Effector memory CD8-positive, alpha-beta T cell (primary cell): Measurements from ENCODE around the gene MGAT5B.

Source experiments
- ATAC-seq: fragments of 150-1000 bp; cut with Tn5 transposase; replicated peaks from 2 replicates; pipeline ENCODE4 v1.10.0; 2021; ENCODE audit warnings: mild to moderate bottlenecking, moderate library complexity
- DNase-seq, 3 experiments: peaks; one replicate each; pipeline ENCODE4 v3.0.0; 2021
- H3K27ac Mint-ChIP-seq, 2 donors: one replicate each; pipeline ENCODE4 v1.8.0; 2022; ENCODE audit warnings: mild to moderate bottlenecking in 2 of 2, mixed read lengths in 2 of 2, moderate library complexity in 2 of 2
- H3K27me3 Mint-ChIP-seq, 2 donors: one replicate each; pipeline ENCODE4 v1.8.0; 2022; ENCODE audit warnings: mixed read lengths in 2 of 2
- H3K36me3 Mint-ChIP-seq: one replicate; pipeline ENCODE4 v1.8.0; 2022; ENCODE audit warnings: mild to moderate bottlenecking, moderate library complexity, mixed read lengths; ENCODE audit not compliant: insufficient read depth
- H3K4me1 Mint-ChIP-seq, 2 donors: one replicate each; pipeline ENCODE4 v1.8.0; 2022; ENCODE audit warnings: low read depth in 2 of 2, mixed read lengths in 2 of 2
- H3K4me3 Mint-ChIP-seq, 2 donors: one replicate each; pipeline ENCODE4 v1.8.0; 2022; ENCODE audit warnings: mild to moderate bottlenecking in 2 of 2, mixed read lengths in 2 of 2, moderate library complexity in 2 of 2
- H3K9me3 Mint-ChIP-seq, 2 donors: one replicate each; pipeline ENCODE4 v1.8.0; 2022; ENCODE audit warnings: mixed read lengths in 2 of 2

MGAT5B gene

DNA sequence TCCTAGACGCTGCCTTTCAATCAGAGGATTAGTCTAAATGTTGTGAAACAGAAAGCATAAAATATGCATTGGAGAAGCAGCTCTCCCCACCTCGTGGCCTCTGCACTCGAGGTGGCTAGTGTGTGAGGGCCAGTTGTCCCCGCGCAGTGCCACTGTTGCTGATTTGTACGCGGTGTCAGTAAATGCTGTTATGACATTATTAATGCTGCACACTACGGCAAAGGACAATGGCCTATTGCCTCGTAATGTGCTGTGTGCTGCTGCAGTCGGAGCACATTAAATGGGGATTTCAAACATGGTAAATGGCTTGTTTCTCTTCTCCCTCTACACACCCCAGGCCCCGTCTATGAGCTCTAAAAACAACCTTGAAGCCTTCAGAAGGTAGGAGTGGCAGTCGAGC, 5.7 kb upstream of the MGAT5B start:
- H3K27ac Mint-ChIP-seq: no peak overlapping the region
- DNase-seq (no peak), ATAC-seq (no peak)
- H3K9me3 Mint-ChIP-seq: no peaks in the 10 kb centered on the region
- H3K27me3 Mint-ChIP-seq: peaks cover 14 to 50% of the 10 kb centered on the region in 2 donors
- no peak overlapping the region for H3K4me3 Mint-ChIP-seq
- peaks cover under 1 to 2% of the 10 kb centered on the region in 2 donors for H3K4me1 Mint-ChIP-seq
- peaks cover 4% of the 10 kb centered on the region for H3K36me3 Mint-ChIP-seq

DNA sequence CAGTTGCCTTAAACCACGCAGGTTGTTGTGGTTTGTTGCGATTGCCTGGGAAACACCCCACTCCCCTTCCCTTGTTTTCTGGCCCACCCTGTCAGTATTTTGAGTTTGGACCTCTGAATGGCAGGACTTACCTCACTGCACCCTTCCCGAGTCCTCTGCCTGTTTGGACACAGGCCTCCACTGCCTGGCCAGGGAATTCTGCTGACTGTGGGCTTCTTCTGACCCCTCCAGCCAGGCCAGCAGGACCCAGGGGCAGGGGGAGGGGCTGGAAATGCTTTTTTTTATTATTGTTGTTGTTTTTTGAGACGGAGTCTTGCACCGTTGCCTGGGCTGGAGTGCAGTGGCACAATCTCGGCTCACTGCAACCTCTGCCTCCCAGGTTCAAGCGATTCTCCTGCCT, 4.2 kb upstream of the MGAT5B start:
- Mint-ChIP-seq H3K27me3 (peaks cover 22 to 42% of the 10 kb centered on the region in 2 donors), H3K4me3 (no peak overlapping the region), H3K9me3 (no peaks in the 10 kb centered on the region), H3K4me1 (peaks cover 6% of the 10 kb centered on the region in 2 donors), H3K27ac (no peak overlapping the region), H3K36me3 (peaks cover 4% of the 10 kb centered on the region)
- no peak for DNase-seq
- no peak for ATAC-seq

DNA sequence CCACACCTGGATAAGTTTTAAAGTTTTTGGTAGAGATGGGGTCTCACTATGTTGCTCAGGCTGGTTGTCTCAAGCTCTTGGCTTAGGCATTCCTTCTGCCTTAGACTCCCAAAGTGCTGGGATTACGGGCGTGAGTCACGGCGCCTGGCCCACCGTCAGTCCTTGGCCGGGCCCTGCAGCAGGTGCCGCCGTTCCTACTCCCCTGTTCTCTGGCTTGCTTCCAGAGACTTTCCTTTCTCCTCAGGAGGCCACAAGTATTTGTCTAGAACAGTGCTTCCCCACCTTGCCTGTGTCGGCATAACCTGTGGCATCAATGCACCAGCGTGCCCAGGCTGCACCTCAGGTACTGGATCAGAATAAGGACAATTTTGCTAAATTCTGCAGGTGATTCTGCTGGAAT, 3.0 kb upstream of the MGAT5B start:
- ATAC-seq (no peak), DNase-seq (no peak)
- H3K27me3 Mint-ChIP-seq: peaks cover 24 to 41% of the 10 kb centered on the region in 2 donors
- peaks cover 6% of the 10 kb centered on the region in 2 donors for H3K4me1 Mint-ChIP-seq
- peak overlapping the region in 1 of 2 donors; percentile 41 for H3K27ac Mint-ChIP-seq
- no peak overlapping the region for H3K4me3 Mint-ChIP-seq
- H3K36me3 Mint-ChIP-seq: peaks cover 4% of the 10 kb centered on the region
- no peaks in the 10 kb centered on the region for H3K9me3 Mint-ChIP-seq

DNA sequence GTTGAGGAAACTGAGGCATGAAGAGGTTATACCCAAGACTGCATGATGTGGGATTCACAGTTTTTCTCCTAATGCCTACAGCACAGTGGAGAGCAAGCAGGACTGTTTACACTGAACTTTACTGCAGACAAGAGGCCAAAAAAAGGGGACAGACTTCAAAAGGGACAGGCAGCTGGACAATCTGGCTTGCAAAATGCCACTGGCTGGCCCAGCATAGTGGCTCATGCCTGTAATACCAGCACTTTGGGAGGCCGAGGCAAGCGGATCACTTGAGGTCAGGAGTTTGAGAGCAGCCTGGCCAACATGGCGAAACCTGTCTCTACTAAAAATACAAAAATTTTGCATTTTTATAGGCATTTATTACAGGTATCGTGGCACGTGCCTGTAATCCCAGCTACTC, 2.0 kb upstream of the MGAT5B start:
- Mint-ChIP-seq H3K4me1 (peaks cover 6% of the 10 kb centered on the region in 2 donors), H3K27me3 (peaks cover 24 to 50% of the 10 kb centered on the region in 2 donors), H3K9me3 (no peaks in the 10 kb centered on the region), H3K36me3 (peaks cover 4% of the 10 kb centered on the region), H3K4me3 (no peak overlapping the region), H3K27ac (no peak overlapping the region)
- ATAC-seq: no peak
- DNase-seq: no peak

DNA sequence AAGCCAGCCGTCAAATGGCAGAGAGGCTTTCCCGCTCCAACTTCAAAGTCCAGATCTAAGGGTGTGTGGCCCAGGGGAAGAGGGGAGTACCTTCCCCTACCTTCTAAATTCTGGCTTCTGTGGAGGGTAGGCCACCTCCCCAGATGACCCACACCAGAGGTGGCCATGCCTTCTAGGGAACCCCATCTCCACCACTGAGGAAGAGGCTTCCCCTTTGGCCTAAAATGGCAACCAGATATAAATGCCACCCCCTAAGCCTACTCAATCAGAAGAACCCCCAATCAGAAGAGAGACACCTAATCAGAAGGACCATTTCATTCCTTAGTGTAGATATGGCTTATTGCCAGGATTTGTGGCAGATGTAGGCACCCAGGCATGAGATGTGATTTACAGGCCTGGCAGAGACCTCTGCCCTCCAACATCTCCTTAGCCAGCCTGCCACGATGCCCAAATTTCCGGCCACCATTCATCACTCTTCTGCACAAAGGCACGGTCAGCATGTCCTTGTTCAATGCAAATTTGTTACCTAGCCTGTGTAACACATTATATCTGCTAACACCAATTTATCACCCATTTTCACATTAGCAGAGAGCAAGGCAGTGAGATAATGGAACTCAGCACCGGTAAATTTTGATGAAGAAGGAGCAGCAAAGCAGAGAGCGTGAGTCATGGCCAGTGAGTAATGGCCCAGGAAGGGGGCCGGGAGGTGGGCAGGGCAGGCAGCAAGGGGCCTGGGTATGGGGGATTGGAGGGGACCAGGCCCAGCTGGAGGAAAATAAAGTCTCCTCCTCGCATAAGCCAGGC, 1.2 kb upstream of the MGAT5B start:
- H3K27me3 Mint-ChIP-seq: peaks cover 24 to 49% of the 10 kb centered on the region in 2 donors

DNA sequence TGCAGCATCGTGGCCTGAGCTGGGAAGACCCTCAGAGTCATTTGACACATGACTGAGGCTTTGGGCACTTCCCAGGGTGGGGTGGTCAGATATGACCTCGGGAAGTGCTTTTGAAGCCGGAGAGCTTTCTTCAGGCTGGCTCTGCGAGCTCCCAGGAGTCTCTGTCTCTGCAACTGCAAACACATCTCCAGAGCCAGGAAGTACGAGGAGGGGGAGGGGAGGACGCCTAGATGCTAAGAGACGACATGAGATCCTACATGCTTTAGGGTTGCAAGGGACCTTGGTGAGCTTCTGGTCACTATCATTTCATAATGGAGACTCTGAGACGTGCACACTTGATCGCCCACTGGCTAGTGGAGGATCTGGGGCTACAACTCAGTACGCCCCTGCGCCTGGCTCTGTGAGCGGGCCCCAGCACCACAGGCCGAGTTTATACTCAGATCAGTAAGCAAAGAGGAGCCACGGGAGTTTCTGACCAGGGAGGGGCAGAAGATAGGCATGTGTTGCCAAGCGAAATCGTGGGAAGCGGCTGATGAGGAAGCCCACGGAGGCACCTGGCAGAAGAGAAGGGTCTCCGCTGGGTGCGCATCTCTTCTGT, 527 bp upstream of the MGAT5B start:
- Mint-ChIP-seq H3K4me1 (peaks cover 5 to 6% of the 10 kb centered on the region in 2 donors), H3K27me3 (peaks cover 24 to 49% of the 10 kb centered on the region in 2 donors), H3K9me3 (no peaks in the 10 kb centered on the region), H3K4me3 (peak overlapping the region; percentile 75 to 78), H3K36me3 (peaks cover 4% of the 10 kb centered on the region), H3K27ac (no peak overlapping the region)
- ATAC-seq (no peak), DNase-seq (no peak)

More for the DNA sequence above, 1.2 kb upstream of the MGAT5B start:
- H3K36me3 Mint-ChIP-seq: peaks cover 4% of the 10 kb centered on the region
- peak overlapping the region; percentile 75 to 78 for H3K4me3 Mint-ChIP-seq
- H3K4me1 Mint-ChIP-seq: peaks cover 5 to 6% of the 10 kb centered on the region in 2 donors
- no peak for ATAC-seq
- no peak for DNase-seq
- H3K27ac Mint-ChIP-seq: no peak overlapping the region
- H3K9me3 Mint-ChIP-seq: no peaks in the 10 kb centered on the region

DNA sequence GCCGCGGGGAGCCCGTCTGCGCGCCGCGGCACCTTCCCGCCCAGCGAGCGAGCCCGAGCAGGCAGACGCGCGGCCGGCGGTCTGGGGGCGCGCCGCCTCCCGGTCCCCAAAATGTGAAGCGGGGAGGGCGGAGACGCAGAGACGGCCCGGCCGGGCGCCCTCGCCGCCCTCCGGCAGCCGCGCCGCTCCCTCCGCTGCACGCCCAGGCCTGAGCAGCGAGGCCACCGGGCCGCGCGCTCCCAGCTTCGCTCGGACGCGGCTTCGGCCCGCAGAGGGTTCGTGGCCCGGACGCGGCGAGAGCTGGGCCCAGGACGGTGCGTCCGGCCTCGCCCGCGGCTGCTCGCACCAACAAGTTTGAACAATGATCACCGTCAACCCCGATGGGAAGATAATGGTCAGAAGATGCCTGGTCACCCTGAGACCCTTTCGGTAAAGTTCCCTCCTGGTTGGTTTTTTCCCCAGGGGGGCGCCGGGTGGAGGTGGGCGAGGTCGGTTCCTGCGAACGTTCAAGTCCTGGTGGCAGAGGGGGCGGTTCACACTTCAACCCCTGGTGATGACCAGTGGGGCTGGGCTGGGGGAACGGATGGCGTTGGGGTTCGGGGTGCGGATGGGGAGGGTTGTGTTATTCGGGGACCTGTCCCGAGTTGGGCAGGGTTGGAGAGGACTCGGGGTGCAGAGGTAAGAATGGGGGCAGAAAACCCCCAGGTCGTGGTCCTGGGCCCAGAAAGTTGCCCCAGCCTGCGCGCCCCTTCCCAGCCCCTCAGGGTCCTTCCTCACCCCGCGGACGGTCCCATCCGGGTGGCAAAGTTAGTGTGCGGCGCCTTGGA, 678 bp downstream of the MGAT5B start:
- Mint-ChIP-seq H3K36me3 (peaks cover 4% of the 10 kb centered on the region), H3K4me3 (peak overlapping the region; percentile 45 to 62), H3K27me3 (peaks cover 31 to 61% of the 10 kb centered on the region in 2 donors), H3K4me1 (peaks cover 5 to 6% of the 10 kb centered on the region in 2 donors), H3K27ac (no peak overlapping the region), H3K9me3 (no peaks in the 10 kb centered on the region)
- peak in 1 of 3 experiments; percentile 11 for DNase-seq
- no peak for ATAC-seq

DNA sequence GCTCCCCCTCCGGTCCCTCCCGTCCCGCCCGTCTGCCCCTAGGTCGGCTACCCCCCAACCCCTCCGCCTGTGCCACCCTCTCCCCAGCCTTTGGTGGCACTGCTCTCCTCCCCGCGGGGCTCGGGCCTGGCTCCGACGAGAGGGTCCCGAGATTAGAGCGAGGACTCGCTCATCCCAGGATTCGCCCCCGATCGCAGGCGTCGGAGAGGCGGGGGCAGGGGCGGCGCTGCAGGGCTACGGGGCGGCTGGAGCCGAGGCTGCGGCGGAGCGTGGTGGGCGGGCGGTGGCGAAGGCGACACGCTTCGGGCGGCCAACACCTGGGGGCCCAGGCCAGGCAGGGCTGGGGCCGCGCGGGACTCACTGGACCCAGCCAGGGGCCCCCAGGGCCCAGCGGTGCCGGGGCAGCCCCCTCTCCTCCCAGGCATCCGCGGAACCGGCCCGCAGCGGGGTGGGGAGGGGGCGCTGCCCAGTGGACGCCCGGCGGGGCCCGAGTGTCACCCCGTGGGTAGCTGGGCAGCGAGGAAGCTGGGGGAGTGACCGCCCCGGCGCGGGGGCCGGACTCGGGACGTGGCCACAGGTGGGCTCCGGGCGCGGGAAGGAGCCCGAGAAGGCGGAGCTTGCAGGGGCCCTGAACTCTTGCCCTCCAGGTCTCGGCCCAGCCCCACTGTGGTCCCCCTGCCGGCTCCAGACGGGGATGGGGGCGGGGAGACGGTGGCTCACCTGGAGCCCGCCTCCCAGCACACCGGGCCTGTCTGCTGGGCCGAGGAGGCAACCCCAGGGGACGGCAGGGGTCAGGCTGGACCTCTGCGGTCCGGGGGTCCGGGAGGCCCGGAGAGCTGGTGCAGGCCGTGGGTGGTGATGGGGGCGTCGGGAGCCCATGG, 1.5 kb downstream of the MGAT5B start:
- Mint-ChIP-seq H3K4me3 (peak overlapping the region in 1 of 2 donors; percentile 62), H3K9me3 (no peaks in the 10 kb centered on the region), H3K36me3 (peaks cover 4% of the 10 kb centered on the region), H3K27me3 (peaks cover 34 to 69% of the 10 kb centered on the region in 2 donors), H3K27ac (no peak overlapping the region), H3K4me1 (peaks cover 5 to 6% of the 10 kb centered on the region in 2 donors)
- no peak for DNase-seq
- no peak for ATAC-seq

DNA sequence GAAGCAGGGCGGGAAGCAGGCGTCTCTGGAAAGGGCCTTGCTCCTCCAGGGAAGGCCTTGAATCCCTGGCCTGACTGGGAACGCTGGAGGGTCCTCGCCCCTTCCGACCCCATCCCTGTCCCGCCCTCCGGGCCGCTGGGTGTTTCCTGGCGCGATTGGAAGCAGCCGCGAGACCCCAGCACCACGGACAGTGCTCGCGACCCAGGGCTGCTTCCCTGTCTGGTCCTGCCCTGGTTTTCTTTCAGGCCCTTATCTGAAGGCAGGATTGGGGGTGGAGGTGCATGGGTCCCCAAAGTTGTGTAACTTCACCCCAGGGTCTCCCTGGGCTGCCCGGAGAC, 2.1 kb downstream of the MGAT5B start:
- DNase-seq (no peak), ATAC-seq (no peak)
- Mint-ChIP-seq H3K4me1 (peaks cover 5 to 6% of the 10 kb centered on the region in 2 donors), H3K36me3 (peaks cover 4% of the 10 kb centered on the region), H3K27me3 (peaks cover 32 to 67% of the 10 kb centered on the region in 2 donors), H3K27ac (no peak overlapping the region), H3K4me3 (peak overlapping the region in 1 of 2 donors; percentile 47), H3K9me3 (no peaks in the 10 kb centered on the region)

DNA sequence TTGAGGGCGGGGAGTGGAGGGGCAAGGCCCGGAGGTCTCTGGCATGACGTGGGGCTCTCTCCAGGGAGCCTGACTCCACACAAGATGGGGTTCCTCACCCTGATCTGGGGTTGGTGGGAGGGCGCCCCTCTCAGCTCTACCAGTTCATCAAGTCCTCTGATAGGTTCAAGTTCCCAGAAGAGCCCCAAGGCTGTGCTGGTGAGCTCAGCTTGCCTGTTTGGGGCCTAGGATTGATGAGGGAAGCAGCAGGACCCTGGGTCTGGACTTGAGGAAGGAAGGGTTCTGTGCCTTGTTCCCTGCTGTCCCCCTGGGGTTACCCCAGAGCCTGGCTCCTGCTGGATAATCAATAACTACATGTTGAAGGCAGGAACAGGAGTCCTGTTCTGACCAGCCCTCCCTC, 3.5 kb downstream of the MGAT5B start:
- DNase-seq: no peak
- peaks cover 28 to 63% of the 10 kb centered on the region in 2 donors for H3K27me3 Mint-ChIP-seq
- peaks cover 4% of the 10 kb centered on the region for H3K36me3 Mint-ChIP-seq
- no peaks in the 10 kb centered on the region for H3K9me3 Mint-ChIP-seq
- peak overlapping the region in 1 of 2 donors; percentile 2 for H3K27ac Mint-ChIP-seq
- H3K4me1 Mint-ChIP-seq: peaks cover 5 to 6% of the 10 kb centered on the region in 2 donors
- H3K4me3 Mint-ChIP-seq: no peak overlapping the region
- ATAC-seq: no peak

DNA sequence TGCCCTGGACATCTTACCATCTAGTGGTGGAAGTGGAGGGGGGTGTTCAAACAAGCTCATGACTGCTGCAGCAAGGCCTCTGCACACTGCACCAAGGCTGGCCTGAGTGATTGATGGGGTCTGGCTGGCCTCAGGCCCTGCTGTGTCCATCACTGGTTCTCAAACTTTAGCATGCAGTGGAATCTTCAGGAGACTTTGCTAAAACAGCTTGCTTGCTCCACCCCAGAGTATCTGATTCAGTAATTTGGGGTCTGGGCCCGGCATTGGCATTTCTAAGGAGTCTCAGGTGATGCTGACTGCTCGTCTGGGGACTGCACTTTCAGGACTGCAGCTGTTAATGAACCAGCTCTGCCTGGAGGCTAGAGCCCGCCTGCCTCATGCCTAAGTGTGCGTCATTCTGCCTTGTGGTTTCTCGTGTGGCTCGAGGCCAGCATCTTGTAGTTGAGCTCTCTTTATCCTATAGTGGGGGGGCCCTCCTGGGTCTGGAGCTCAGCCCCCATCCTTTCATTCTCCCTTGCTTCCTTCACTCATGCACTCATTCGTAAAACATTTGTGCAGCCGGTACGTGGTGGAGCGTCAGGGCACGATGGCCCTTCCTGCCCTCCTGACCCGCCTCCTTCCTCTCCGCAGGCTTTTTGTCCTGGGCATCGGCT, 4.1 kb downstream of the MGAT5B start:
- Mint-ChIP-seq H3K4me1 (peaks cover 5 to 6% of the 10 kb centered on the region in 2 donors), H3K36me3 (no peaks in the 10 kb centered on the region), H3K9me3 (no peaks in the 10 kb centered on the region), H3K27me3 (peaks cover 22 to 62% of the 10 kb centered on the region in 2 donors), H3K4me3 (no peak overlapping the region), H3K27ac (no peak overlapping the region)
- ATAC-seq (peak; percentile 25), DNase-seq (no peak)

DNA sequence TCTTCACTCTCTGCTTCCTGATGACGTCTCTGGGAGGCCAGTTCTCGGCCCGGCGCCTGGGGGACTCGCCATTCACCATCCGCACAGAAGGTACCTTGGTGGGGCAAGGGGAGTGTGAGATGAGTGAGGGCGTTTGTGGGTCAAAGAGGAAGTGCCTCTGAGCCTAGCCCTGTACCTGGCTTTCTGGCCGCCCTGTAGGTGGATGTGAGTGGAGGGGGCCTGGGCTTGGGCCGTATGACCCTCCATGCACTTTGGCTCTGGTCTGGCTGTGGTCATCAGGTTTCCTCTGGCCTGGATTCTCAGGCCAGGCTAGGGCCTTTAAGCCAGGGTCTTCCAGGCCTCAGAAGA, 4.6 kb downstream of the MGAT5B start:
- H3K27ac Mint-ChIP-seq: no peak overlapping the region
- DNase-seq (no peak), ATAC-seq (no peak)
- H3K36me3 Mint-ChIP-seq: no peaks in the 10 kb centered on the region
- no peak overlapping the region for H3K4me3 Mint-ChIP-seq
- peaks cover under 1 to 1% of the 10 kb centered on the region in 2 donors for H3K4me1 Mint-ChIP-seq
- peaks cover 22 to 62% of the 10 kb centered on the region in 2 donors for H3K27me3 Mint-ChIP-seq
- H3K9me3 Mint-ChIP-seq: no peaks in the 10 kb centered on the region
